ENCODE measurements around the gene UBR1. TPM values are rescaled to one million over a fixed set of nuclear protein-coding genes. Genes with fewer than 3 reads are reported as not detected.

The UBR1 gene
- total and polyA plus RNA-seq, 2 donors (not counting 3 experiments of a cell fraction or from before 2014, with no cell fraction given), result 5.3 to 26.9 TPM

DNA sequence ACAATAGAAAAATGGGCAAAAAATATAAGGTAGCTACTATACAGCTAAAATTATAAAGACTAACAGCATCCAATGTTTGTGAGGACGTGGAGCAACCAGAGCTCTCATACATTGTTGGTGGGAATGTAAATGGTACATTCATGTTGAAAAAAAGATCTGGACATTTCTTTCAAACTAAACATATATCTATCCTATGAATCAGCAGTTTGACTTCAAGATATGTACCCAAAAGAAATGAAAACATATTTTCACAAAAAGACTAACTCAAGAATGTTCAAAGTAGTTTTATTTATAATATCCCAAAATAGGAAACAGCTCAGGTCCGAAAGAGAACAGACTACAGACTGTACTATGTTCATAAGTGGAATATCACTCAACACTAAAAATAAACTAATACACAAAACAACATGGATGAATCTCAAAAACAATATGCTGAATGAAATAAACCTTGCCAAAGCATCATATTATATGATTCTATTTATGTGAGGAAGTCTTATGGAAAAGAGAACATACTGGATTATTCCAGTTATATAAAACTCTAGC lies 176.5 kb downstream of the UBR1 start:
- Histone ChIP-seq H2AFZ (ENCODE audit: low read depth, low read length) (no peak overlapping the region), H3K4me3 (replicated peaks in 1 of 3; ENCODE audit: insufficient read depth in 1 of 3, low read depth in 1 of 3, low read length in 3 of 3) (no peak overlapping the region), H3K9me3 (replicated peaks; ENCODE audit: control insufficient read depth, insufficient read depth, low read length) (no peaks in the 10 kb centered on the region), H3K9me1 (replicated peaks; ENCODE audit: control insufficient read depth, extremely low read depth, insufficient read depth, low read length) (no peaks in the 10 kb centered on the region), H4K20me1 (replicated peaks; ENCODE audit: control insufficient read depth, extremely low read depth, insufficient read depth, low read length) (no peaks in the 10 kb centered on the region), H3K36me3 (ENCODE audit: control insufficient read depth in 2 of 2, extremely low read depth in 1 of 2, insufficient read depth in 2 of 2, low read length in 2 of 2) (no peaks in the 10 kb centered on the region), H3K27me3 (ENCODE audit: control insufficient read depth in 2 of 2, insufficient read depth in 2 of 2, low read length in 2 of 2) (no peaks in the 10 kb centered on the region), H3K4me2 (ENCODE audit: insufficient read depth, low read length) (no peak overlapping the region), H3K27ac (ENCODE audit: insufficient read depth, low read depth, low read length) (no peak overlapping the region), H3K9ac (replicated peaks; ENCODE audit: extremely low read depth, insufficient read depth, low read length) (no peak overlapping the region), H3K4me1 (ENCODE audit: control insufficient read depth, extremely low read depth, insufficient read depth, low read length) (peaks cover 2% of the 10 kb centered on the region), H3K79me2 (ENCODE audit: control insufficient read depth, insufficient read depth, low read length) (no peaks in the 10 kb centered on the region)
- no peak for FAIRE-seq
- dilution Hi-C loops (cut with MboI; ENCODE audit: extremely low pct_ligation_motif_present, low sequenced_read_pairs), result no loop called here
- intact Hi-C loops (cut with micrococcal nuclease), result no loop called here
- no TSS peak for BruUV-seq (replicated peaks)
- no peak for DNase-seq (ENCODE audit: low read depth, low spot score)
- CTCF ChIA-PET, result interaction anchor here (0.8 to 1.7 kb wide), 6 partner anchors 10 to 225 kb away, joined by 3 to 6 read pairs (median 3); no protein-coding TSS in a partner anchor
- POLR2A ChIA-PET, result no interaction called here
- TF ChIP-seq EZH2 (IDR thresholded peaks at IDR 0.05; ENCODE audit: borderline replicate concordance, low read depth, low read length, severe bottlenecking) (no peak), MYC (IDR thresholded peaks at IDR 0.05; ENCODE audit: low read depth, low read length) (no peak), FOS (IDR thresholded peaks at IDR 0.05; ENCODE audit: borderline replicate concordance, insufficient read depth, low read length) (no peak), JUN (IDR thresholded peaks at IDR 0.05; ENCODE audit: borderline replicate concordance, insufficient read depth, insufficient read length, low read depth) (no peak), POLR2AphosphoS5 (IDR thresholded peaks at IDR 0.05; ENCODE audit: insufficient read depth, low read depth, low read length) (no peak), POLR2A (IDR thresholded peaks at IDR 0.05; ENCODE audit: low read depth, low read length) (no peak), GATA2 (IDR thresholded peaks at IDR 0.05; ENCODE audit: insufficient read depth, insufficient read length, low read depth, low read length) (no peak)
- TF ChIP-seq, protein P1, sequence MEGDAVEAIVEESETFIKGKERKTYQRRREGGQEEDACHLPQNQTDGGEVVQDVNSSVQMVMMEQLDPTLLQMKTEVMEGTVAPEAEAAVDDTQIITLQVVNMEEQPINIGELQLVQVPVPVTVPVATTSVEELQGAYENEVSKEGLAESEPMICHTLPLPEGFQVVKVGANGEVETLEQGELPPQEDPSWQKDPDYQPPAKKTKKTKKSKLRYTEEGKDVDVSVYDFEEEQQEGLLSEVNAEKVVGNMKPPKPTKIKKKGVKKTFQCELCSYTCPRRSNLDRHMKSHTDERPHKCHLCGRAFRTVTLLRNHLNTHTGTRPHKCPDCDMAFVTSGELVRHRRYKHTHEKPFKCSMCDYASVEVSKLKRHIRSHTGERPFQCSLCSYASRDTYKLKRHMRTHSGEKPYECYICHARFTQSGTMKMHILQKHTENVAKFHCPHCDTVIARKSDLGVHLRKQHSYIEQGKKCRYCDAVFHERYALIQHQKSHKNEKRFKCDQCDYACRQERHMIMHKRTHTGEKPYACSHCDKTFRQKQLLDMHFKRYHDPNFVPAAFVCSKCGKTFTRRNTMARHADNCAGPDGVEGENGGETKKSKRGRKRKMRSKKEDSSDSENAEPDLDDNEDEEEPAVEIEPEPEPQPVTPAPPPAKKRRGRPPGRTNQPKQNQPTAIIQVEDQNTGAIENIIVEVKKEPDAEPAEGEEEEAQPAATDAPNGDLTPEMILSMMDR (IDR thresholded peaks at IDR 0.05; ENCODE audit: extremely low read depth in 1 of 2, insufficient read depth in 1 of 2, low read depth in 1 of 2, low read length in 2 of 2), result no peak
- TF ChIP-seq, protein P2, sequence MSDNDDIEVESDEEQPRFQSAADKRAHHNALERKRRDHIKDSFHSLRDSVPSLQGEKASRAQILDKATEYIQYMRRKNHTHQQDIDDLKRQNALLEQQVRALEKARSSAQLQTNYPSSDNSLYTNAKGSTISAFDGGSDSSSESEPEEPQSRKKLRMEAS (IDR thresholded peaks at IDR 0.05; ENCODE audit: insufficient read depth, insufficient read length), result no peak
